HG02840 (cell line): Measurements from ENCODE around the gene PROP1.
"Not testable (repeated sequence)": the region's sequence is repeated elsewhere in the genome, so short reads cannot be mapped to it uniquely, and the experiment has no call there.

Experiments
- ATAC-seq: cut with Tn5 transposase; IDR thresholded peaks from one replicate; pipeline ENCODE4 v1.9.1; 2021; ENCODE audit warnings: mild to moderate bottlenecking, moderate library complexity, moderate number of reproducible peaks; ENCODE audit not compliant: unreplicated experiment, low FRiP score

The PROP1 gene

GRCh38 chr5:177983763-177984583 is 12.1 kb downstream of the PROP1 start:
- ATAC-seq = no peak

- ATAC-seq = no peak
These were observed 13.1 kb downstream of the PROP1 start for GRCh38 chr5:177982956-177983355.

GRCh38 chr5:177982072-177982727 is 13.8 kb downstream of the PROP1 start:
- no peak for ATAC-seq

DNA sequence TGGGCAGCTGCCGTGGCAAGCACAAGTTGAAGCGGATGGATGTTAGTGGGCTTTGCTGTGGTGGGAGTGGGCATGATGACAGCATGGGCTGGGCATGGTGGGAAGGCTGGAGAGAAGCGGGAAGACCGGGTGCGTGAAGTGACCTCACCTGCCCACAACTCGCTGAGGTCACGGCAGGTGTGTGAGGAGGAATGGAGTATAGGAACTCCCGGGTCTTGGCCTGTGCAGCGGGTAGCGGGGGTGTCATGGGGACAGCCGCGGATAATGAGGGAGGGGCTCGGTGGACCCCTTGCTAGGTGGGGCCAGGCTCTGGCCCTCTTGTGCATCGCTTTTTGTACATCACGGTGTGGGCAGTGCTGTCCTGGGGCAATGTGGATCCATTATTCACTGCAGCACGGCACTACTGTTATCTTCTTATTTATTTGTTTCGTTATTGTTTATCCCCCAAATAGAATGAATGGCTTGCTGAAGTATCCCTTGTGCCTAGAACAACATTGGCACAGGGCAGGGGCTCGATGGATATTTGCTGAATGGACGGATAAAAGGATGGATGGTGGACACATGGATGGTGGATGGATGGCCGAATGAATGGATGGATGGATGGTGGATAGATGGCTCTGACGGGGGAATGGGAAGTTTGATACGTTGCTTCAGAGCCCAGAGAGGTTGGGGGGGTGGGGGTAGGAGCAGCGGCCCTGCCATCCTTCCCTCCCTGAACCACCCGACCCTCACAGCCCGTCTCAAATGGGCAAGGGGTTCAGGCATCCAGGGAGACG is 14.6 kb downstream of the PROP1 start:
- no peak for ATAC-seq

DNA sequence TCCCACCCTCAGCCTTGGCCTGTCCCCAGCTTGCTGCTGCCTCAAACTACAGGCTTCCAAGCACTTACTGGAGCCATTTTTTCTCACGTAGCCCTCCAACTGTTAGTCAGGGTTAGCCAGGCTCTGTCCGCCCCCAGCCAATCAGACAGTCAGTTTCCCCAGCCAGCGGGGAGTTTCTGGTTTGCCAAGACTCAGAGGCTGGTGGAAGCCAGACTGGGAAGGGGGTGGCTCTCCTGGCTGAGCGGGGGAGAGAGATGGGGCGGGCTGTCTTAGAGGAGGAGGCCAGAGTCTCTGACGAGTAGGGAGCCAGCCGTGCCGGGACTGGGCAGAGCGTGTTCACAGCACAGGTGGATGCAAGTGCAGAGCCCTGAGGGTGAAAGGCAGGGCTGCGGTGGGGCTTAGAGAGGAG is 15.3 kb downstream of the PROP1 start:
- no peak for ATAC-seq

DNA sequence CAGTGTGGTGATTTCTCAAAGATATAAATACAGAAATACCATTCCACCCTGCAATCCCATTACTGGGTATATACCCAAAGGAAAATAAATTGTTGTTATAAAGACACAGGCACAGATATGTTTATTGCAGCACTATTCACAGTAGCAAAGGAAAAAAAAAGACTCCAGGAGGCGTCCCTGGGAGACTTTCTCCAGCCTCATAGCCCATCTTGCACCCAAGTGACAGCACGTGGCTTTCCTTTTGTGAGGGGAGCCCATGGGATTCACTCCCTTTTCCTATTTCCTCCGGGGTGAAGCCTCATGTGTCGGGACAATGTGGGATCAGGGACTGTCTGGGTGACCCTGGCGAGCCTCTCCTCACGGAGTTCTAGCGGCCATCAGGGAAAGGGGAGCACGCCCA is 18.4 kb downstream of the PROP1 start:
- not testable (repeated sequence) for ATAC-seq

DNA sequence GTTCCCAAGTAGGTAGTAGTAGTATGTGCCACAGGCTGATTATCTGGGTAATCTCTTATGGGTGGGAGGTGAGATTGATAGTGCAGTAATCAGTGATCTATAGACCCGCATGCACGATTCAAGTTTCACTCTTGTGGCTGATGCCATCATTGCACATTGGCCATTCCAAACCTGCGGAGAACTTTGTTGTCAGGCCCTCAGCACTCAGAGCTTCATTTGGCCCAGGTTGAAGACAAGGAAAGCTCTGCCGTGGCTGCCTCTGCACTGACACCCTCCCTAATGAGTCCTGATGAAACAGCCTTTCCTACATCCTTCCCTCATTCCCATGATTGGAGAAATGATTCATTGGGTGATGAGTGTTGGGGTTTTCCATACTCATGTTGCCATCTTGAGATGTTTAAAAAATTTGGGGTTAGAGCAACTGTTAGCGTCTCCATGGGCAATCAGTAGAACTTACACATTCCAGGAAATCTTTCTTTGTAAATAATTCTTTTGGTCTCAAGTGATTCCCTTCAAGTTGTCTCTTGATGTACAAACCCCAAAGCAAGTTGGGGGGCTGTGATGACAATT is 22.9 kb downstream of the PROP1 start:
- ATAC-seq = no peak

- no peak for ATAC-seq
These were observed 23.4 kb downstream of the PROP1 start for GRCh38 chr5:177972613-177973012.

DNA sequence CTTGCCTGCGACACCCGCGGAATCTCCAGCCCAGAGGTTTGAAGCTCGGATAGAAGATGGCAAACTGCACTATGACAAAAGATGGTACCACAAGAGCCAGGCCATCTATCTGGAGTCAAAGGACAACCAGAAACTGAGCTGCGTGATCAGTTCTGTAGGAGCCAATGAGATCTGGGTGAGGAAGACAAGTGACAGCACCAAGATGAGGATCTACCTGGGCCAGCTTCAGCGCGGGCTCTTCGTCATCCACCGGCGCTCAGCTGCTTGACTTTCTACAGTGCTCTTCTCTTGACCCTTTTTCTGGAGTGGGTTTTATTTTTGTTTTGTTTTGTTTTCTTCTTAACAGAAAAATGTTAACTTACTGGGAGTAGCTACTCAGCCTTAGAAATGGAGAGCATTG is 24.0 kb downstream of the PROP1 start:
- not testable (repeated sequence) for ATAC-seq

- ATAC-seq = no peak
These were observed 27.3 kb downstream of the PROP1 start for GRCh38 chr5:177968661-177969211.

GRCh38 chr5:177967221-177967887 is 28.7 kb downstream of the PROP1 start:
- no peak for ATAC-seq

- ATAC-seq = no peak
These were observed 29.2 kb downstream of the PROP1 start for GRCh38 chr5:177966839-177967166.

- no peak for ATAC-seq
These were observed 29.8 kb downstream of the PROP1 start for GRCh38 chr5:177966009-177966838.

DNA sequence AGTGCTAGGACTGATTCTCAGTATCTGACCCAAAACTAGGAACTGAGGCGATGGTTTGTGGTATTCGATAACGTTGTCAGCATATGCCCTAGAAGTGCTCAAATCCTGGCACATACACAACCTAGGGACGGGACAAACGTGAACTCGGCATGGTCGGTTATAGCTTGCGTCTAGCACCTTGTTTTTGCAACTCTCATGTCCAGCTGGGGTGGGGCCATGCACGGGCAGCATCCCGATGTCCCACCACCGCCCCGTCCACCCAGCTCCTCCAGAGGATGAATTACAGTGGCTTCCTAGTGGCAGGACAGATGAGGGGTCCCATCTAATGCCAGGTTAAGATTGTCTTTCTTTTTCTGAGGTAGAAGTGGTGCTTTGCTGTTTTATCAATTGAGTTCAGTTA is 31.6 kb downstream of the PROP1 start:
- ATAC-seq = no peak

DNA sequence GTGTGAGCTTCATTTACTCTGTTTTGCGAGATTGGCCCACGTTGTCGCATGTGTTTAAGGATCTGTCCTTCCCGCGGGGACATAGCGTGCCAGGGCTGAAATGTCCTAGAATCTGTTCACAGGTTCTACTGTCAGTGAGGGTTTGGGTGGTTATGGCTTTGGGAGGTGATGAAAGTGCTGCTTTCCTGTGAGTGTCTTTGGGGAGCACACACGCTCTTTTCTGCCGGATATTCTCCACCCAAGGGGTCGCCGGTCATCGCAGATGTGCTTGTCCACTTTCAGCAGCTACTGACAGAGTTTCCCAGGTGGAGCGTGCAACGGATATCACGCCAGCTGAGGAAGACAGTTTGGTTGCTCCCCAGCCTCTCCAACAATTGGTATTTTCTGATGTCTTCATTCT is 32.1 kb downstream of the PROP1 start:
- no peak for ATAC-seq

- no peak for ATAC-seq
These were observed 36.7 kb downstream of the PROP1 start for GRCh38 chr5:177959315-177959714.

DNA sequence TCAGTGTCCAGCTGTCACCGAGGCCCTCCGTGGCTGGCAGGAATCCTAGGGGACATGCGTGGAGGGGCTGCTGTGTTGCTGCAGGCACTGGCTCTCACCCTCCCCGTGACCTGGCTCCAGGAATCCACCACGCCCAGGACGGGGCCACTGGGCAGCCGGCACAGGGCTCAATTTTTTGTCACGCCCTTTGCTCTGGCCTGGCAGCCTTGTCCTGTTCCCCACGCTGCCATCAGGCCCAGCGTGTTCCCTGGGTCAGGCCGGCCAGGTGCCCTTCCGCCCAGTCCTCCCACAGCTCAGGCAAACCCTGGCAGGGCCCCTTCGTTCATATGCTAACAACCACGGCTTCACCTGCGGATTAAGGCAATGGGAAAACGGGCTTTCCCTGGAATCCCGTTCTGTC is 37.3 kb downstream of the PROP1 start:
- ATAC-seq = no peak

GRCh38 chr5:177957241-177957640 is 38.8 kb downstream of the PROP1 start:
- no peak for ATAC-seq

GRCh38 chr5:177953101-177953500 is 42.9 kb downstream of the PROP1 start:
- ATAC-seq = not testable (repeated sequence)
